ENCODE data around the gene ZNF32. TPM values are rescaled to one million over a fixed set of nuclear protein-coding genes. Genes with fewer than 3 reads are reported as not detected.

ZNF32 gene
- total and polyA plus RNA-seq, 2 experiments from 2014 or later = 15.8 to 26.1 TPM

DNA sequence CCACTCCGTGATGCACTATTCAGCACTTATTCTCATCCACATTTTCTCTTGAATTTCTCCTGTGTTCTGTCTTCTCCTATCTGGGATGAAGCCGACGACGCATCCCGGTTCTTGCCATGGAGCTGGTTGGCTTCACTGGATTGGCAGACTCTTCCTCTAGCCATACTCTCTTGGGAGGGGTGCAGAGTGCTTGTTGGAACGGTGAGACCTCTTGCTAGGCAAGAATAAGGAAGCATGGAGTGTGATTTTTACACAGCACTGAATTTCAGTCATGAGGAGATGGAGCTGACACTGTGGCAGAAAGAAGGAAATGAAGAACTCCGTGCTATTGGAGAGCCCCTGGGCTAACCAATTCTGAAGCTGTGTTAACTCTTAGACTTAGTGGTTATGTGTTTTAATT is 28.2 kb upstream of the ZNF32 start (continued):
- TF ChIP-seq, protein P1, sequence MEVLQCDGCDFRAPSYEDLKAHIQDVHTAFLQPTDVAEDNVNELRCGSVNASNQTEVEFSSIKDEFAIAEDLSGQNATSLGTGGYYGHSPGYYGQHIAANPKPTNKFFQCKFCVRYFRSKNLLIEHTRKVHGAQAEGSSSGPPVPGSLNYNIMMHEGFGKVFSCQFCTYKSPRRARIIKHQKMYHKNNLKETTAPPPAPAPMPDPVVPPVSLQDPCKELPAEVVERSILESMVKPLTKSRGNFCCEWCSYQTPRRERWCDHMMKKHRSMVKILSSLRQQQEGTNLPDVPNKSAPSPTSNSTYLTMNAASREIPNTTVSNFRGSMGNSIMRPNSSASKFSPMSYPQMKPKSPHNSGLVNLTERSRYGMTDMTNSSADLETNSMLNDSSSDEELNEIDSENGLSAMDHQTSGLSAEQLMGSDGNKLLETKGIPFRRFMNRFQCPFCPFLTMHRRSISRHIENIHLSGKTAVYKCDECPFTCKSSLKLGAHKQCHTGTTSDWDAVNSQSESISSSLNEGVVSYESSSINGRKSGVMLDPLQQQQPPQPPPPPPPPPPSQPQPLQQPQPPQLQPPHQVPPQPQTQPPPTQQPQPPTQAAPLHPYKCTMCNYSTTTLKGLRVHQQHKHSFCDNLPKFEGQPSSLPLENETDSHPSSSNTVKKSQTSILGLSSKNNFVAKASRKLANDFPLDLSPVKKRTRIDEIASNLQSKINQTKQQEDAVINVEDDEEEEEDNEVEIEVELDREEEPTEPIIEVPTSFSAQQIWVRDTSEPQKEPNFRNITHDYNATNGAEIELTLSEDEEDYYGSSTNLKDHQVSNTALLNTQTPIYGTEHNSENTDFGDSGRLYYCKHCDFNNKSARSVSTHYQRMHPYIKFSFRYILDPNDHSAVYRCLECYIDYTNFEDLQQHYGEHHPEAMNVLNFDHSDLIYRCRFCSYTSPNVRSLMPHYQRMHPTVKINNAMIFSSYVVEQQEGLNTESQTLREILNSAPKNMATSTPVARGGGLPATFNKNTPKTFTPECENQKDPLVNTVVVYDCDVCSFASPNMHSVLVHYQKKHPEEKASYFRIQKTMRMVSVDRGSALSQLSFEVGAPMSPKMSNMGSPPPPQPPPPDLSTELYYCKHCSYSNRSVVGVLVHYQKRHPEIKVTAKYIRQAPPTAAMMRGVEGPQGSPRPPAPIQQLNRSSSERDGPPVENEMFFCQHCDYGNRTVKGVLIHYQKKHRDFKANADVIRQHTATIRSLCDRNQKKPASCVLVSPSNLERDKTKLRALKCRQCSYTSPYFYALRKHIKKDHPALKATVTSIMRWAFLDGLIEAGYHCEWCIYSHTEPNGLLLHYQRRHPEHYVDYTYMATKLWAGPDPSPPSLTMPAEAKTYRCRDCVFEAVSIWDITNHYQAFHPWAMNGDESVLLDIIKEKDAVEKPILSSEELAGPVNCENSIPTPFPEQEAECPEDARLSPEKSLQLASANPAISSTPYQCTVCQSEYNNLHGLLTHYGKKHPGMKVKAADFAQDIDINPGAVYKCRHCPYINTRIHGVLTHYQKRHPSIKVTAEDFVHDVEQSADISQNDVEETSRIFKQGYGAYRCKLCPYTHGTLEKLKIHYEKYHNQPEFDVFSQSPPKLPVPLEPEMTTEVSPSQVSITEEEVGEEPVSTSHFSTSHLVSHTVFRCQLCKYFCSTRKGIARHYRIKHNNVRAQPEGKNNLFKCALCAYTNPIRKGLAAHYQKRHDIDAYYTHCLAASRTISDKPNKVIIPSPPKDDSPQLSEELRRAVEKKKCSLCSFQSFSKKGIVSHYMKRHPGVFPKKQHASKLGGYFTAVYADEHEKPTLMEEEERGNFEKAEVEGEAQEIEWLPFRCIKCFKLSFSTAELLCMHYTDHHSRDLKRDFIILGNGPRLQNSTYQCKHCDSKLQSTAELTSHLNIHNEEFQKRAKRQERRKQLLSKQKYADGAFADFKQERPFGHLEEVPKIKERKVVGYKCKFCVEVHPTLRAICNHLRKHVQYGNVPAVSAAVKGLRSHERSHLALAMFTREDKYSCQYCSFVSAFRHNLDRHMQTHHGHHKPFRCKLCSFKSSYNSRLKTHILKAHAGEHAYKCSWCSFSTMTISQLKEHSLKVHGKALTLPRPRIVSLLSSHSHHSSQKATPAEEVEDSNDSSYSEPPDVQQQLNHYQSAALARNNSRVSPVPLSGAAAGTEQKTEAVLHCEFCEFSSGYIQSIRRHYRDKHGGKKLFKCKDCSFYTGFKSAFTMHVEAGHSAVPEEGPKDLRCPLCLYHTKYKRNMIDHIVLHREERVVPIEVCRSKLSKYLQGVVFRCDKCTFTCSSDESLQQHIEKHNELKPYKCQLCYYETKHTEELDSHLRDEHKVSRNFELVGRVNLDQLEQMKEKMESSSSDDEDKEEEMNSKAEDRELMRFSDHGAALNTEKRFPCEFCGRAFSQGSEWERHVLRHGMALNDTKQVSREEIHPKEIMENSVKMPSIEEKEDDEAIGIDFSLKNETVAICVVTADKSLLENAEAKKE (CRISPR knock-in tag; IDR thresholded peaks at IDR 0.05) = no peak
- no peak for TF ChIP-seq NANOG (IDR thresholded peaks at IDR 0.05; ENCODE audit: borderline replicate concordance)
- no peak for TF ChIP-seq CREB1 (CRISPR knock-in tag; IDR thresholded peaks at IDR 0.05; ENCODE audit: low read depth)

DNA sequence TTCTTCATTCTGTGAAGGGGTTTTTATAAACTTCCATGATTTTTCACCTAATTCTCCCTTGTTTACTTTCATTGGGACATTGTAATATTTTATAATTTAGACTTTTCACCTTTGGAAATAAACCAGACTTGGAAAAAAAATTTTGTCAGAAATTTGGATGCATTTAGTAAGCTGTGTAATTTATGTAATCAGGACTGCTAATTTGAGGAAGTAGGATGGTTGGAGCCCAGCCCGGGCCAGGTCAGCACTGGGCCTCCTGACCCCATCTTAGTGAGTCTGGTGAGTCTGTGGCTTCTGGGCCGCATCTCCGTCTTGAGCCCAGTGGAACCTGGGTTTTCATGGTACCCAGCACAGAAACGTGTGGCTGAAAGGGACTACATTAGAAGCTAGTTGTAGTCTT is 27.6 kb upstream of the ZNF32 start:
- peaks cover 4% of the 10 kb centered on the region for H3K27me3 Mint-ChIP-seq (ENCODE audit: insufficient read depth, low read depth, poor library complexity)
- TF ChIP-seq, protein P2, sequence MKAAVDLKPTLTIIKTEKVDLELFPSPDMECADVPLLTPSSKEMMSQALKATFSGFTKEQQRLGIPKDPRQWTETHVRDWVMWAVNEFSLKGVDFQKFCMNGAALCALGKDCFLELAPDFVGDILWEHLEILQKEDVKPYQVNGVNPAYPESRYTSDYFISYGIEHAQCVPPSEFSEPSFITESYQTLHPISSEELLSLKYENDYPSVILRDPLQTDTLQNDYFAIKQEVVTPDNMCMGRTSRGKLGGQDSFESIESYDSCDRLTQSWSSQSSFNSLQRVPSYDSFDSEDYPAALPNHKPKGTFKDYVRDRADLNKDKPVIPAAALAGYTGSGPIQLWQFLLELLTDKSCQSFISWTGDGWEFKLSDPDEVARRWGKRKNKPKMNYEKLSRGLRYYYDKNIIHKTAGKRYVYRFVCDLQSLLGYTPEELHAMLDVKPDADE (IDR thresholded peaks at IDR 0.05) = no peak
- TF ChIP-seq, protein P3, sequence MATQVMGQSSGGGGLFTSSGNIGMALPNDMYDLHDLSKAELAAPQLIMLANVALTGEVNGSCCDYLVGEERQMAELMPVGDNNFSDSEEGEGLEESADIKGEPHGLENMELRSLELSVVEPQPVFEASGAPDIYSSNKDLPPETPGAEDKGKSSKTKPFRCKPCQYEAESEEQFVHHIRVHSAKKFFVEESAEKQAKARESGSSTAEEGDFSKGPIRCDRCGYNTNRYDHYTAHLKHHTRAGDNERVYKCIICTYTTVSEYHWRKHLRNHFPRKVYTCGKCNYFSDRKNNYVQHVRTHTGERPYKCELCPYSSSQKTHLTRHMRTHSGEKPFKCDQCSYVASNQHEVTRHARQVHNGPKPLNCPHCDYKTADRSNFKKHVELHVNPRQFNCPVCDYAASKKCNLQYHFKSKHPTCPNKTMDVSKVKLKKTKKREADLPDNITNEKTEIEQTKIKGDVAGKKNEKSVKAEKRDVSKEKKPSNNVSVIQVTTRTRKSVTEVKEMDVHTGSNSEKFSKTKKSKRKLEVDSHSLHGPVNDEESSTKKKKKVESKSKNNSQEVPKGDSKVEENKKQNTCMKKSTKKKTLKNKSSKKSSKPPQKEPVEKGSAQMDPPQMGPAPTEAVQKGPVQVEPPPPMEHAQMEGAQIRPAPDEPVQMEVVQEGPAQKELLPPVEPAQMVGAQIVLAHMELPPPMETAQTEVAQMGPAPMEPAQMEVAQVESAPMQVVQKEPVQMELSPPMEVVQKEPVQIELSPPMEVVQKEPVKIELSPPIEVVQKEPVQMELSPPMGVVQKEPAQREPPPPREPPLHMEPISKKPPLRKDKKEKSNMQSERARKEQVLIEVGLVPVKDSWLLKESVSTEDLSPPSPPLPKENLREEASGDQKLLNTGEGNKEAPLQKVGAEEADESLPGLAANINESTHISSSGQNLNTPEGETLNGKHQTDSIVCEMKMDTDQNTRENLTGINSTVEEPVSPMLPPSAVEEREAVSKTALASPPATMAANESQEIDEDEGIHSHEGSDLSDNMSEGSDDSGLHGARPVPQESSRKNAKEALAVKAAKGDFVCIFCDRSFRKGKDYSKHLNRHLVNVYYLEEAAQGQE (IDR thresholded peaks at IDR 0.05; ENCODE audit: unreplicated experiment) = no peak
- TF ChIP-seq NANOG (IDR thresholded peaks at IDR 0.05; ENCODE audit: borderline replicate concordance) (no peak), ZNF331 (CRISPR knock-in tag; IDR thresholded peaks at IDR 0.05; ENCODE audit: low read depth) (no peak), JUNB (IDR thresholded peaks at IDR 0.05; ENCODE audit: unreplicated experiment) (no peak), STAT1 (IDR thresholded peaks at IDR 0.05; ENCODE audit: unreplicated experiment) (no peak), CREB1 (CRISPR knock-in tag; IDR thresholded peaks at IDR 0.05; ENCODE audit: low read depth) (no peak), POLR2AphosphoS5 (IDR thresholded peaks at IDR 0.05; ENCODE audit: low read depth) (no peak)
- TF ChIP-seq, protein P4, sequence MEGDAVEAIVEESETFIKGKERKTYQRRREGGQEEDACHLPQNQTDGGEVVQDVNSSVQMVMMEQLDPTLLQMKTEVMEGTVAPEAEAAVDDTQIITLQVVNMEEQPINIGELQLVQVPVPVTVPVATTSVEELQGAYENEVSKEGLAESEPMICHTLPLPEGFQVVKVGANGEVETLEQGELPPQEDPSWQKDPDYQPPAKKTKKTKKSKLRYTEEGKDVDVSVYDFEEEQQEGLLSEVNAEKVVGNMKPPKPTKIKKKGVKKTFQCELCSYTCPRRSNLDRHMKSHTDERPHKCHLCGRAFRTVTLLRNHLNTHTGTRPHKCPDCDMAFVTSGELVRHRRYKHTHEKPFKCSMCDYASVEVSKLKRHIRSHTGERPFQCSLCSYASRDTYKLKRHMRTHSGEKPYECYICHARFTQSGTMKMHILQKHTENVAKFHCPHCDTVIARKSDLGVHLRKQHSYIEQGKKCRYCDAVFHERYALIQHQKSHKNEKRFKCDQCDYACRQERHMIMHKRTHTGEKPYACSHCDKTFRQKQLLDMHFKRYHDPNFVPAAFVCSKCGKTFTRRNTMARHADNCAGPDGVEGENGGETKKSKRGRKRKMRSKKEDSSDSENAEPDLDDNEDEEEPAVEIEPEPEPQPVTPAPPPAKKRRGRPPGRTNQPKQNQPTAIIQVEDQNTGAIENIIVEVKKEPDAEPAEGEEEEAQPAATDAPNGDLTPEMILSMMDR (conservative IDR thresholded peaks at IDR 0.05; ENCODE audit: low read depth in 2 of 2) = no peak

More for the DNA sequence above, 27.6 kb upstream of the ZNF32 start:
- H4K20me1 ChIP-seq (replicated peaks; ENCODE audit: insufficient read depth) = no peaks in the 10 kb centered on the region
- H3F3A ChIP-seq (replicated peaks; ENCODE audit: low read depth) = no peaks in the 10 kb centered on the region
- no peaks in the 10 kb centered on the region for H3K9me2 ChIP-seq (ENCODE audit: insufficient read depth)
- H3K27ac ChIP-seq (ENCODE audit: low read depth) = no peak overlapping the region
- H3K4me2 ChIP-seq = no peak overlapping the region
- H3K4me1 Mint-ChIP-seq = no peaks in the 10 kb centered on the region
- no peaks in the 10 kb centered on the region for H3K79me2 ChIP-seq (replicated peaks; ENCODE audit: insufficient read depth)
- no peak overlapping the region for H3K27ac Mint-ChIP-seq
- no peaks in the 10 kb centered on the region for H3K36me3 ChIP-seq (ENCODE audit: insufficient read depth)
- peaks cover 2% of the 10 kb centered on the region; the same call in 1 of the 3 replicates for H3K9me3 Mint-ChIP-seq
- DNase-seq (ENCODE audit: low spot score) = no peak
- H3K36me3 Mint-ChIP-seq (ENCODE audit: low read depth) = no peaks in the 10 kb centered on the region; the same call in 2 of the 3 replicates
- H3K4me3 ChIP-seq = no peak overlapping the region
- H3K4me3 Mint-ChIP-seq = no peak overlapping the region
- ATAC-seq = no peak
- H2AFZ ChIP-seq = no peak overlapping the region
- H3K4me1 ChIP-seq (ENCODE audit: insufficient read depth) = no peaks in the 10 kb centered on the region
- H3K27me3 ChIP-seq (ENCODE audit: insufficient read depth) = no peaks in the 10 kb centered on the region
